ENCODE measurements around the gene DMAP1. TPM values are rescaled to one million over a fixed set of nuclear protein-coding genes. Genes with fewer than 3 reads are reported as not detected.

The DMAP1 gene
- total and polyA plus RNA-seq, 2 experiments from 2014 or later, result 28.8 to 61.8 TPM

- no peaks in the 10 kb centered on the region for H3K36me3 ChIP-seq (replicated peaks; ENCODE audit: insufficient read depth, low read depth)
- no peak for TF ChIP-seq EZH2phosphoT487 (IDR thresholded peaks at IDR 0.05; ENCODE audit: low read depth, severe bottlenecking, unreplicated experiment)
- TF ChIP-seq, protein P1, sequence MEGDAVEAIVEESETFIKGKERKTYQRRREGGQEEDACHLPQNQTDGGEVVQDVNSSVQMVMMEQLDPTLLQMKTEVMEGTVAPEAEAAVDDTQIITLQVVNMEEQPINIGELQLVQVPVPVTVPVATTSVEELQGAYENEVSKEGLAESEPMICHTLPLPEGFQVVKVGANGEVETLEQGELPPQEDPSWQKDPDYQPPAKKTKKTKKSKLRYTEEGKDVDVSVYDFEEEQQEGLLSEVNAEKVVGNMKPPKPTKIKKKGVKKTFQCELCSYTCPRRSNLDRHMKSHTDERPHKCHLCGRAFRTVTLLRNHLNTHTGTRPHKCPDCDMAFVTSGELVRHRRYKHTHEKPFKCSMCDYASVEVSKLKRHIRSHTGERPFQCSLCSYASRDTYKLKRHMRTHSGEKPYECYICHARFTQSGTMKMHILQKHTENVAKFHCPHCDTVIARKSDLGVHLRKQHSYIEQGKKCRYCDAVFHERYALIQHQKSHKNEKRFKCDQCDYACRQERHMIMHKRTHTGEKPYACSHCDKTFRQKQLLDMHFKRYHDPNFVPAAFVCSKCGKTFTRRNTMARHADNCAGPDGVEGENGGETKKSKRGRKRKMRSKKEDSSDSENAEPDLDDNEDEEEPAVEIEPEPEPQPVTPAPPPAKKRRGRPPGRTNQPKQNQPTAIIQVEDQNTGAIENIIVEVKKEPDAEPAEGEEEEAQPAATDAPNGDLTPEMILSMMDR (IDR thresholded peaks at IDR 0.05; ENCODE audit: poor library complexity), result no peak
- TF ChIP-seq EZH2 (IDR thresholded peaks at IDR 0.05; ENCODE audit: borderline replicate concordance), result no peak
- DNase-seq (ENCODE audit: low spot score), result no peak
- H2AFZ ChIP-seq, result no peak overlapping the region
- H3K4me1 ChIP-seq (ENCODE audit: insufficient read depth), result peaks cover 13% of the 10 kb centered on the region
- no peaks in the 10 kb centered on the region for H3K27me3 ChIP-seq
- H3K79me2 ChIP-seq, result no peaks in the 10 kb centered on the region
- no peaks in the 10 kb centered on the region for H3K9me2 ChIP-seq (replicated peaks; ENCODE audit: insufficient read depth)
- H3K27ac ChIP-seq, result no peak overlapping the region
- no peak overlapping the region for H3K4me2 ChIP-seq
- no peaks in the 10 kb centered on the region for H4K20me1 ChIP-seq (ENCODE audit: insufficient read depth, poor library complexity, severe bottlenecking)
- over 99% methylated on average over 6 of the region's 6 CpGs for WGBS (ENCODE audit: low lambda C conversion rate, missing lambda C conversion rate)
- no peak overlapping the region for H3K4me3 ChIP-seq
- no peaks in the 10 kb centered on the region for H3K9me3 ChIP-seq (ENCODE audit: low read depth)
Observed at GRCh38 chr1:44262414-44262813, 49.1 kb downstream of the DMAP1 start.

DNA sequence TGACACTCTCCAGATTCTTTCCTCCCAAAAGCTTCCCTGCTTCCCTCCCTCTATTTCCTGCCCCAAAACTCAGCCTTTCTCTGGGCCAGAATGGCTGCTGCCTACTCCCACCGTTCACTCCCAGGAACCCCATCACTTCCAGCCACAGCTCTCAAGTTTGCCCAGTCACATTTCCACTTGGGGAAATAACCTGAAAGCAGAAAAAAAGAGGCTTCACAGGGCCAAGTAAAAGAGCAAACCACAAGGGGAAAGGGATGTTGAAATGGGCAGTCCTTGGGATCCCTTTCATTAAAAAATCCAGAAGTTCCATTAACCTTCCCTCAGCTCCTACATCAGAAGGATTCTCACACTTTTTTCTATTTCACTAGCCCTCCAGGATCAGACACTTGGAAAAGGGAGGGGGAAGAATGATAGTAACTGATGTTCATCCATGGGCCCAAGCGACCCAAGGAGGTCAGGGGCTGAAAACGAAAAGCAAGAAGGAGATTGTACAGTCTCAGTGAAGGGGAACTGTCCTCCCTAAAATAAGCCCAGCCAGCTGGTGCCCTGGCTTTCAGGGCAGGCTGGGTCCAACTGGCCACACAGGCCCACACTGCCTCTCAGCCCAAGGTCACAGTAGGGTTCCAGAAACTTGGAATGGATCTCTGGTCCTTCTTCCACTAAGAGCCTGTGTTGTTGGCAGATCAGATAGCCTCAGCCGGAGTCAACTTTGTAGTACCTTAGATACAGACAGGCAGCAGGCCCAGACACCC lies 49.7 kb downstream of the DMAP1 start:
- TF ChIP-seq EZH2 (IDR thresholded peaks at IDR 0.05; ENCODE audit: borderline replicate concordance) (no peak), EZH2phosphoT487 (IDR thresholded peaks at IDR 0.05; ENCODE audit: low read depth, severe bottlenecking, unreplicated experiment) (no peak)
- TF ChIP-seq, protein P1 (IDR thresholded peaks at IDR 0.05; ENCODE audit: poor library complexity), result no peak
- no peaks in the 10 kb centered on the region for H4K20me1 ChIP-seq (ENCODE audit: insufficient read depth, poor library complexity, severe bottlenecking)

GRCh38 chr1:44263568-44264450 lies 50.5 kb downstream of the DMAP1 start:
- no peak for DNase-seq (ENCODE audit: low spot score)
- Histone ChIP-seq H3K4me3 (no peak overlapping the region), H3K27ac (no peak overlapping the region), H3K9me3 (ENCODE audit: low read depth) (no peaks in the 10 kb centered on the region), H3K79me2 (no peaks in the 10 kb centered on the region), H4K20me1 (ENCODE audit: insufficient read depth, poor library complexity, severe bottlenecking) (no peaks in the 10 kb centered on the region), H3K4me2 (no peak overlapping the region), H2AFZ (no peak overlapping the region), H3K9me2 (replicated peaks; ENCODE audit: insufficient read depth) (no peaks in the 10 kb centered on the region), H3K27me3 (no peaks in the 10 kb centered on the region), H3K4me1 (ENCODE audit: insufficient read depth) (peaks cover 26% of the 10 kb centered on the region), H3K36me3 (replicated peaks; ENCODE audit: insufficient read depth, low read depth) (no peaks in the 10 kb centered on the region)
- no peak for TF ChIP-seq EZH2 (IDR thresholded peaks at IDR 0.05; ENCODE audit: borderline replicate concordance)
- TF ChIP-seq, protein P1 (IDR thresholded peaks at IDR 0.05; ENCODE audit: poor library complexity), result no peak
- TF ChIP-seq EZH2phosphoT487 (IDR thresholded peaks at IDR 0.05; ENCODE audit: low read depth, severe bottlenecking, unreplicated experiment), result no peak
- 93% methylated on average over 9 of the region's 9 CpGs for WGBS (ENCODE audit: low lambda C conversion rate, missing lambda C conversion rate)

More for the DNA sequence above, 49.7 kb downstream of the DMAP1 start:
- Histone ChIP-seq H3K4me2 (no peak overlapping the region), H3K4me3 (no peak overlapping the region), H3K79me2 (no peaks in the 10 kb centered on the region), H3K4me1 (ENCODE audit: insufficient read depth) (peaks cover 17% of the 10 kb centered on the region), H3K36me3 (replicated peaks; ENCODE audit: insufficient read depth, low read depth) (no peaks in the 10 kb centered on the region), H3K27me3 (no peaks in the 10 kb centered on the region), H3K27ac (no peak overlapping the region), H3K9me3 (ENCODE audit: low read depth) (no peaks in the 10 kb centered on the region), H2AFZ (no peak overlapping the region), H3K9me2 (replicated peaks; ENCODE audit: insufficient read depth) (no peaks in the 10 kb centered on the region)
- whole genome bisulfite sequencing (ENCODE audit: low lambda C conversion rate, missing lambda C conversion rate), result 93% methylated on average over 4 of the region's 4 CpGs
- no peak for DNase-seq (ENCODE audit: low spot score)
